HG03064 (cell line): ENCODE data around the gene REXO5.

ENCODE experiments used
- ATAC-seq: cut with Tn5 transposase; IDR thresholded peaks from one replicate; pipeline ENCODE4 v1.9.1; 2021; ENCODE audit warnings: low read depth; ENCODE audit not compliant: unreplicated experiment

Gene REXO5

GRCh38 chr16:20871258-20871657 lies 64.9 kb downstream of the REXO5 start:
- no peak for ATAC-seq

DNA sequence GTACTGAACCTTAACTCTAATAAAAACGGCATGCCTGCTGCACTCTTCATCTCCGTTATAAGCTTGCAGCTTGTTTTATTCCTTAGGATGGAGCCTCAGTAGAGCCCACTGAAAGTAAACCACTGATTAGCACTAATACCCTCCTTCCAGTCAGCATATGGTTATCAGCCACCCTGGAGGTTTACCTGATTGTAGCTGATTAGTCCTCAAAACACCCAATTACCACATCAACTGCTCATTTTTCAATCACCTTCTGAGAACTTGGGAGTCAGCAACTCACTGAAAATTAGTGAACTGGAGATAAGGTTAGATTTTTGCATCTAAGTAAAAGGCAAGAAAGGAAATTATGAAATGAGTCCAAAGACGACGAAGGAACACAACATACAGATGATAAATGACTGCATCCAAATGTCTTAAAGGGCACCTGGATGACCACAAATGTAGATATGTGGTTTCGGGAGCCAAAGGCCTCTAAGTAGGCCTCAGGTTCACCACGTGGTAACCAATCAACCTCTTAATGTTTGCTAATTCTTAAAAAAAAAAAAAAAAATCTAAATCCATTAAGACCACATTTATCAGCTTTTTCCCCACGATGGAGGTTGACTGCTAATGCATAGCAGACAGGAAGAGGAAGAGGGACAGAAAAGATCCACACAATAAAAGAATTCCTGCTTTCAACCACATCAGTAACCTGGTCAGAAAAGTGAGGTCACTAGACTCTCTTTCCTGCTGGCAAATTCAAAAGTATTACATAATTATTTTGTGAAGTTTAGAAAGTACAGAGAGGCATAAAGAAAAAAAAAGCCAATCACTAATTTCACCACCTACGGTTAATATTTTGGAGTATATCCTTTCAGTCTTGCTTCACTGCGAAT lies 65.9 kb downstream of the REXO5 start:
- ATAC-seq: no peak

- no peak for ATAC-seq
These were observed 67.0 kb downstream of the REXO5 start for GRCh38 chr16:20873331-20873730.

GRCh38 chr16:20874088-20874581 lies 67.8 kb downstream of the REXO5 start:
- ATAC-seq: no peak

- no peak for ATAC-seq
These were observed 69.0 kb downstream of the REXO5 start for GRCh38 chr16:20875355-20875650.

DNA sequence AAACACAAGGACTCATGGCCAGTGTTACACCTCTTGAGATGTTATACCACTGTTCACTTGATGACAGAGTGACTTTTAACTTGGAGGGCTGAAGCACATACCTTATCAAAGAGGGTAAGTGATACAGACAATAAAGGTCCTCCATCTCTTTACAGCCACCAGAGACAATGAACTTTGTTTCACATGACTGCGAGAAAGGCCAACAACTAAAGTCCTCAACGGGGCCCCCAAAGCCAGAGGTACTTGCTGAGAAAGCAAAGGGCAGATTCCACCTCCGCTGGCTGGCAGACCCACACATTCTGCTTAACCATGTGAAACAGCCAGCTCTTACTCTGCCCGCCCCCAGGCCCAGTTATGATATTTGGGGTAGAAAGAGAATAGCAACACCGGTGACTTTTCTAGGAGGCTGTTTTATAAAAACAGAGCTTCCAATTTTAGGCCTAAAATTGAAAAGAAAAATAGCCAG lies 72.4 kb downstream of the REXO5 start:
- ATAC-seq: no peak

- no peak for ATAC-seq
These were observed 73.1 kb downstream of the REXO5 start for GRCh38 chr16:20879175-20880040.

DNA sequence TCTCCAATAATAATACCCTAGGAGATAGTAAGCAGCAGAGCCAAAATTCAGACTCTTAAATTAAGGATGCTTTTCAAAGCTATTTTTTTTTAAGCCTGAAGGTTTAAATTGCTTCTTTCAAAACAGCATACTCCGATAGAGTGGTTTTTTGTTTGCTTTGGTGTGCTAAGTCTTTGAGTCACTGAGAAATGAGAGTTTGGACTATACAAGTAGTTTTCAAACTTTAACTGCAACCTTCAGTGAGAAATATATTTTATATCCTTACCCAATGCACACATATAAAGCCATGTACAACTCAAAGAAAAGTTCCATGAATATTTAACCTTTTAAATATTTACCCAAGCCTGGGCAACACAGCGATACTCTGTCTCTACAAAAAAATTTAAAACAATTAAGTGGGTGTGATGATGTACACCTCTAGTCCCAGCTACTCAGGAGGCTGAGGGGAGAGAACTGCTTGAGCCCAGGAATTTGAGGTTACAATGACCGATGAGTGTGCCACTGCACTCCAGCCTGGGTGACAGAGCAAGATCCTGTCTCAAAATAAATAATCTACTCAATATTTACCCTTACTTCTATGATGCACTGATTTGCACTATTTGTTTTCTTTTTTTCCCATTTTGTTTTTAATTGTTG lies 74.7 kb downstream of the REXO5 start:
- ATAC-seq: no peak

DNA sequence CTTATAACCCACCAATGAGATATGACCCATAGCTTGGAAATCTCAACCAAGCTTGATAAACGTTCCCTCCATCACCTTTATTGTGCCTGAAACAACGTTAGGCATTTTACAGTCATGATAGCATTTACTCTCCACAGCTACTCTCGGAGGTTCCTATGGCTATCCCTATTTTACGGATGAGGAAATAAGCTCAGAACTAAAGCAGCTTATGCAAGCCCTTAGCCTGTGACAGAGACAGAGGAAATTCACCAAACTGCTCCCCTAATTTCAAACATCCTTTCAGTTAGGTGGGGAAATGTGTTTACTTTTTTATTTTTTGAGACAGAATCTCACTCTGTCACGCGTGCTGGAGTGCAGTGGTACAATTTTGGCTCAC lies 75.2 kb downstream of the REXO5 start:
- ATAC-seq: no peak

- ATAC-seq: no peak
These were observed 77.4 kb downstream of the REXO5 start for GRCh38 chr16:20883554-20884239.

GRCh38 chr16:20884240-20884556 lies 77.9 kb downstream of the REXO5 start:
- no peak for ATAC-seq

DNA sequence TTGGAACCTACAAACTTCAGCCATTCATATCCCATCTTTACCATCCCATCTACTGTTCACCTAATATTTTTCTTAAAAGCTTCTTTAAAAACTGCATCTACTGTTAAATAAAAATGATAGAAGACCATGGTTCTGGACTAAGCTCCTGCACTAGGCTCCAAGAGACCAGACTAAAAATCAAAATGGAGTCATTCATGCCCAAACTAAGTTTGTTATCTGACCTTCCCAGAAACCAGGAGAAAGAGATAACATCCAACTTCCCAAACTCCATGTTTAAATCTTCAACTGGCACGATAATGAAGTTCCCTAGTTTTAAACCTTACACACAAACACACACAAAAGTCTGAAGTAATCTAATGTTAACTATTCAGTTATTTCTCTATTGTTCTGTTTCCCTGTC lies 80.0 kb downstream of the REXO5 start:
- no peak for ATAC-seq

- ATAC-seq: no peak
These were observed 80.9 kb downstream of the REXO5 start for GRCh38 chr16:20887207-20887606.

- no peak for ATAC-seq
These were observed 83.4 kb downstream of the REXO5 start for GRCh38 chr16:20889625-20890275.

- ATAC-seq: no peak
These were observed 88.1 kb downstream of the REXO5 start for GRCh38 chr16:20894388-20894787.

GRCh38 chr16:20897253-20897897 lies 91.0 kb downstream of the REXO5 start:
- ATAC-seq: no peak

- no peak for ATAC-seq
These were observed 91.6 kb downstream of the REXO5 start for GRCh38 chr16:20897922-20898321.

GRCh38 chr16:20899071-20899470 lies 92.7 kb downstream of the REXO5 start:
- ATAC-seq: no peak
